ENCODE results near the gene GALNT18. TPM values are rescaled to one million over a fixed set of nuclear protein-coding genes. Genes with fewer than 3 reads are reported as not detected.

GALNT18 gene
- total RNA-seq, 2 experiments from 2014 or later = not detected

DNA sequence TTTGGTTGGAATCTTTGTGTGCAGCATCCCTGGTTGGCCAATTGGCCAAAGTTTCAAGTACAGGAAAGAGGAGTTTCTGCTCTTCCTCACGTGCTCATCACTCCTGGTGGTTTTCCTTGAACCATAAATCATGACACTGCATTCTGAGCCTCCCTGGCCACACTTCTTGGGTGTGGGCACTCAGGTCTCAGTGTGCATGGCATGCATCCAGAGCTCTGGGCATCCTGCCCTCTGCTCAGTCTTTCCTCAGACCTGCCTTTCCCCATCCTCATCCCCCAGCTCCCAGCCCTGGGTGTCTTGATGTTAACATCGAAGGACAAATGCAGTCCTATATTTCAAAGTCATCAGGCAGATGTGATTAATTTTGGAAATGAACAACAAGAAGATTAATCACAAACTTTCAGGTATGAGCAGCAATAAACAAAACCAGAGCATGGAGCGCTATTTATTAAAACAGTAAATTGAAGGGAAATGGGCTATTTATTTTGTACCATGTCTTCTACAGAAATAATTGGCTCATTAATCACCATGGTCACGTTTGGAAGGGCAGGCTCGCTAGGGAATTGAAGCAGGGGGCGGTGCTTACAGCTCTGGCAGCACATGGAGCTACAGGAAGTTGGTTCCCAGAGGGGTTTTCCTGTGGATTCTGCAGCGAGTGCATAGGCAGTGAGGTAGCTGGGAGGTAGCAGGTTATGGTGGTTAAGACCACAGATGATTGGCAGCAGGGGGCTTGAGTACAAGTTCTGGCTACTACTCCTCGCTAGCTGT, 358.4 kb downstream of the GALNT18 start:
- Histone ChIP-seq H3K4me2 (ENCODE audit: low read length) (peak overlapping the region; percentile 69), H3K9me2 (ENCODE audit: insufficient read depth, low read length) (no peaks in the 10 kb centered on the region), H2AFZ (ENCODE audit: low read length) (no peak overlapping the region), H4K20me1 (ENCODE audit: insufficient read depth, low read length) (no peaks in the 10 kb centered on the region), H3K27ac (ENCODE audit: low read depth, low read length, poor library complexity, severe bottlenecking) (peak overlapping the region; percentile 82), H3K36me3 (ENCODE audit: insufficient read depth, low read length) (no peaks in the 10 kb centered on the region), H3K4me3 (ENCODE audit: low read depth, low read length, poor library complexity, severe bottlenecking) (no peak overlapping the region), H3K4me1 (ENCODE audit: insufficient read depth, low read length, poor library complexity, severe bottlenecking) (peaks cover 74% of the 10 kb centered on the region), H3K9me3 (ENCODE audit: low read length) (no peaks in the 10 kb centered on the region), H3K79me2 (ENCODE audit: insufficient read depth, low read depth, low read length) (peaks cover 13% of the 10 kb centered on the region; the same call in 1 of the 2 replicates)
- ChIA-PET POLR2A (interaction anchor here (0.7 to 1.2 kb wide), 2 partner anchors 19 to 89 kb away, joined by 3 read pairs; no protein-coding TSS in a partner anchor), CTCF (ENCODE audit: unreplicated experiment) (no interaction called here)
- TF ChIP-seq, protein P1, sequence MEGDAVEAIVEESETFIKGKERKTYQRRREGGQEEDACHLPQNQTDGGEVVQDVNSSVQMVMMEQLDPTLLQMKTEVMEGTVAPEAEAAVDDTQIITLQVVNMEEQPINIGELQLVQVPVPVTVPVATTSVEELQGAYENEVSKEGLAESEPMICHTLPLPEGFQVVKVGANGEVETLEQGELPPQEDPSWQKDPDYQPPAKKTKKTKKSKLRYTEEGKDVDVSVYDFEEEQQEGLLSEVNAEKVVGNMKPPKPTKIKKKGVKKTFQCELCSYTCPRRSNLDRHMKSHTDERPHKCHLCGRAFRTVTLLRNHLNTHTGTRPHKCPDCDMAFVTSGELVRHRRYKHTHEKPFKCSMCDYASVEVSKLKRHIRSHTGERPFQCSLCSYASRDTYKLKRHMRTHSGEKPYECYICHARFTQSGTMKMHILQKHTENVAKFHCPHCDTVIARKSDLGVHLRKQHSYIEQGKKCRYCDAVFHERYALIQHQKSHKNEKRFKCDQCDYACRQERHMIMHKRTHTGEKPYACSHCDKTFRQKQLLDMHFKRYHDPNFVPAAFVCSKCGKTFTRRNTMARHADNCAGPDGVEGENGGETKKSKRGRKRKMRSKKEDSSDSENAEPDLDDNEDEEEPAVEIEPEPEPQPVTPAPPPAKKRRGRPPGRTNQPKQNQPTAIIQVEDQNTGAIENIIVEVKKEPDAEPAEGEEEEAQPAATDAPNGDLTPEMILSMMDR (conservative IDR thresholded peaks at IDR 0.05; ENCODE audit: low read length) = no peak
- TF ChIP-seq EZH2phosphoT487 (IDR thresholded peaks at IDR 0.05; ENCODE audit: borderline replicate concordance, low read depth, low read length) = no peak
- no TSS peak for BruUV-seq (replicated peaks)
- no peak for DNase-seq (ENCODE audit: low spot score)
- intact Hi-C loops (cut with micrococcal nuclease; ENCODE audit: unreplicated experiment) = loop anchor here (2.0 kb wide), 1 partner anchor 107 kb away; no protein-coding TSS in a partner anchor

DNA sequence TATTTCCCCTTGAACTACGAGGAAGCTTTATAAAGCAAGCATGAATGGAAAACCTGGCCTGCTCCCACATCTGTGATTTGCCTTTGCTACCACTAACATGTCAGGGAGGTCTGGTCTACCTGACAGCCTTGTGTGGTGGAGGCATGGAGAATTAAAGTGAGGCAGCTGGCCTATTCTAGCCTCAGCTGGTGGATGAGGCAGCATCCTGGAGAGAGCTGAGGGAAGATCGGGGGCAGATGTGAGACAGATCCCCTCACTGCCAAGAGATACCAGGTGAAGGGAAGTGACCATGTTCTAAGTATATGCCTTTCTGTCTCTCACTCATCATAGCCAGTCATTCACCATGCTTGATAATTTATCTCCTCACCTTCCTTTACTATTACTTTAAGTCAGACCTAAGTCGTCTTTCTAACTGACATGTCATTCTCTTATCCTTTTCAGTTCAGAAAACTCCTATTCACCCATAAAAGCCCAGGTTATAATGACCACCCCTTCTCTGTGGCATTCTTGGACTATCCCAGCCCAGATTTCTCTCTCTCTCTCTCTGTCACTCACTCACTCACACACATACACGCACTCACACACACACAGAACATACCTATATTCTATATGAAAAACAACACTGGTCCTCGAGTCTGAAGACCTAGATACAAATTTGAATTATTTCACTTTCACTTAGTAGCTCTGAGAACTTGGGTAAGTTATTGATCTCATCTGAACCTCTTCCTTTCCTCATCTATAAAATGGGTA, 359.5 kb downstream of the GALNT18 start:
- ChIA-PET POLR2A (interaction anchor here (0.6 to 1.2 kb wide), 5 partner anchors 10 to 153 kb away, joined by 3 to 5 read pairs (median 3); no protein-coding TSS in a partner anchor), CTCF (ENCODE audit: unreplicated experiment) (no interaction called here)
- H3K4me3 ChIP-seq (ENCODE audit: low read depth, low read length, poor library complexity, severe bottlenecking) = peak overlapping the region; percentile 71
- H3K36me3 ChIP-seq (ENCODE audit: insufficient read depth, low read length) = no peaks in the 10 kb centered on the region
- no TSS peak for BruUV-seq (replicated peaks)
- H2AFZ ChIP-seq (ENCODE audit: low read length) = peak overlapping the region; percentile 17; the same call in 1 of the 2 replicates
- DNase-seq (ENCODE audit: low spot score) = peak; percentile 59
- peaks cover 13% of the 10 kb centered on the region; the same call in 1 of the 2 replicates for H3K79me2 ChIP-seq (ENCODE audit: insufficient read depth, low read depth, low read length)
- peak overlapping the region; percentile 69 for H3K4me2 ChIP-seq (ENCODE audit: low read length)
- no peak for TF ChIP-seq EZH2phosphoT487 (IDR thresholded peaks at IDR 0.05; ENCODE audit: borderline replicate concordance, low read depth, low read length)
- TF ChIP-seq, protein P1 (conservative IDR thresholded peaks at IDR 0.05; ENCODE audit: low read length) = no peak
- H4K20me1 ChIP-seq (ENCODE audit: insufficient read depth, low read length) = no peaks in the 10 kb centered on the region
- peaks cover 71% of the 10 kb centered on the region for H3K4me1 ChIP-seq (ENCODE audit: insufficient read depth, low read length, poor library complexity, severe bottlenecking)
- no peaks in the 10 kb centered on the region for H3K9me3 ChIP-seq (ENCODE audit: low read length)
- H3K27ac ChIP-seq (ENCODE audit: low read depth, low read length, poor library complexity, severe bottlenecking) = peak overlapping the region; percentile 82
- intact Hi-C loops (cut with micrococcal nuclease; ENCODE audit: unreplicated experiment) = no loop called here
- no peaks in the 10 kb centered on the region for H3K9me2 ChIP-seq (ENCODE audit: insufficient read depth, low read length)

All from OCI-LY7 (cell line).